Cardiac muscle cell (in vitro differentiated cells and primary cell): Measurements from ENCODE around the gene MICAL2. TPM values are rescaled to one million over a fixed set of nuclear protein-coding genes. Genes with fewer than 3 reads are reported as not detected.
A peak's percentile ranks its signal among the peaks of the same experiment; 100 is the strongest.

Source experiments
- DNase-seq, 2 donors: peaks; one replicate each; pipeline versions ENCODE4 v3.0.0 to v3.0.0-alpha.2; 2010 to 2017; ENCODE audit warnings: low read depth in 1 of 2, low spot score in 1 of 2
- H3K27ac ChIP-seq: fragments of 200-600 bp; sonication (generic); 2 replicates; pipeline ENCODE4 v1.5.1; 2016
- H3K27me3 ChIP-seq: fragments of 200-600 bp; sonication (generic); 2 replicates; pipeline ENCODE4 v1.6.0; 2016; ENCODE audit warnings: control low read depth
- H3K36me3 ChIP-seq: fragments of 200-600 bp; sonication (generic); 2 replicates; pipeline ENCODE4 v1.5.1; 2016; ENCODE audit warnings: control low read depth
- H3K4me1 ChIP-seq: fragments of 200-600 bp; sonication (generic); 2 replicates; pipeline ENCODE4 v1.8.1; 2017; ENCODE audit warnings: low read depth, mild to moderate bottlenecking, mixed run types
- H3K4me3 ChIP-seq: fragments of 200-600 bp; sonication (generic); 2 replicates; pipeline ENCODE4 v1.5.1; 2016; ENCODE audit warnings: mild to moderate bottlenecking
- H3K9me3 ChIP-seq: fragments of 200-600 bp; sonication (generic); 2 replicates; pipeline ENCODE4 v1.5.1; 2017; ENCODE audit warnings: low read depth, mild to moderate bottlenecking, control low read depth
- polyA plus RNA-seq: library from polyadenylated mRNA; unstranded; fragments of >200 nt; fragmentation: Nextera tagmentation; extraction: Ambion mirVana; gene quantifications from 2 replicates; pipeline ENCODE4 v1.2.1, GENCODE V29; 2016
- total RNA-seq: library from RNA; depleted of rRNA; stranded (reverse); fragments of >200 nt; gene quantifications from 2 replicates; pipeline ENCODE4 v1.2.3, GENCODE V29; 2016
- TF ChIP-seq, protein P1 (sequence below): IDR thresholded peaks from 2 replicates; pipeline ENCODE4 v1.5.1; 2012; ENCODE audit warnings: low read depth, mild to moderate bottlenecking, low read length

The MICAL2 gene
- total and polyA plus RNA-seq, 2 experiments from 2014 or later = 153 to 178 TPM

DNA sequence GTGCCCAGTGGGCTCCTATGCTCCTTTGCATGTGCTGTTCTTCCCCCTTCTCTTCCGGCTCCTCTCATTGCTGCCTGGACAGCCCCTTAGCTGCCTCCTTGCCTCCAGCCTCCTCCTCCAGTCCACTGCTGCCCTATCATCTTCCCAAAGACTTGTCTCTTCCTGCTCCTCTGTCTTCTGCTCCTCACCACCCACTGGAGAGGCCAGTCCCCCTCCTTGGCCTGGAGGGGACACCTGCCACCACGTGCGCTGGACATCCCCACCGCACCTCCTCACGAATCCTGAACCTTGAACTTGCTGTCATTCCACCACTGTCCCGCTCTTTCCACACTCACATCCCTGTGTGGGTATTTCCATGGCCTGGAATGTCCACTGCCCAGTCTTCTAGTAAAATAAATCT, 49.8 kb downstream of the MICAL2 start:
- H3K4me3 ChIP-seq = no peak overlapping the region
- DNase-seq = no peak
- H3K27ac ChIP-seq = peak overlapping the region; percentile 99
- H3K36me3 ChIP-seq = peaks cover 7% of the 10 kb centered on the region
- H3K27me3 ChIP-seq = no peaks in the 10 kb centered on the region
- H3K9me3 ChIP-seq = no peaks in the 10 kb centered on the region
- TF ChIP-seq, protein P1, sequence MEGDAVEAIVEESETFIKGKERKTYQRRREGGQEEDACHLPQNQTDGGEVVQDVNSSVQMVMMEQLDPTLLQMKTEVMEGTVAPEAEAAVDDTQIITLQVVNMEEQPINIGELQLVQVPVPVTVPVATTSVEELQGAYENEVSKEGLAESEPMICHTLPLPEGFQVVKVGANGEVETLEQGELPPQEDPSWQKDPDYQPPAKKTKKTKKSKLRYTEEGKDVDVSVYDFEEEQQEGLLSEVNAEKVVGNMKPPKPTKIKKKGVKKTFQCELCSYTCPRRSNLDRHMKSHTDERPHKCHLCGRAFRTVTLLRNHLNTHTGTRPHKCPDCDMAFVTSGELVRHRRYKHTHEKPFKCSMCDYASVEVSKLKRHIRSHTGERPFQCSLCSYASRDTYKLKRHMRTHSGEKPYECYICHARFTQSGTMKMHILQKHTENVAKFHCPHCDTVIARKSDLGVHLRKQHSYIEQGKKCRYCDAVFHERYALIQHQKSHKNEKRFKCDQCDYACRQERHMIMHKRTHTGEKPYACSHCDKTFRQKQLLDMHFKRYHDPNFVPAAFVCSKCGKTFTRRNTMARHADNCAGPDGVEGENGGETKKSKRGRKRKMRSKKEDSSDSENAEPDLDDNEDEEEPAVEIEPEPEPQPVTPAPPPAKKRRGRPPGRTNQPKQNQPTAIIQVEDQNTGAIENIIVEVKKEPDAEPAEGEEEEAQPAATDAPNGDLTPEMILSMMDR = no peak
- peaks cover 83% of the 10 kb centered on the region for H3K4me1 ChIP-seq

DNA sequence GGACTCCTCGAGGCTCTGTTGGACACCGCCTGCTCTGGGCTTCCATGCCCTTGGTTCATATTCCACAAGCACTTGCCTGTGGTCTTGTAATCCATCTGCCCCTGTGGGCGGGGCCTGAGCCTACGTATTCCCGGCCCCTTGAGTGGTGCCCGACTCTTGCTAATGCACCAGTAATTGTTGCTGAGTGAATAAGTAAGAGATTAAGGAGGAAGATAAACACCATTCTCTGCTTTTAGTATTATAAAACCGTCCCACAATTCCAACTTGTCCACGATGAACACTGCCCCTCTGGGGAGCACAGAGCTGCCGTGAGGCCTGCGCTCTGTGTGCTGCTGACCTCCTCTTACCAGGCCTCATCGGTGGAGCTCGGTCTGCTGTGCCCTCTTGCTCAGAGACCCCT, 50.3 kb downstream of the MICAL2 start:
- DNase-seq = peak in 1 of 2 donors; percentile 50
- H3K36me3 ChIP-seq = peaks cover 7% of the 10 kb centered on the region
- H3K4me1 ChIP-seq = peaks cover 84% of the 10 kb centered on the region

DNA sequence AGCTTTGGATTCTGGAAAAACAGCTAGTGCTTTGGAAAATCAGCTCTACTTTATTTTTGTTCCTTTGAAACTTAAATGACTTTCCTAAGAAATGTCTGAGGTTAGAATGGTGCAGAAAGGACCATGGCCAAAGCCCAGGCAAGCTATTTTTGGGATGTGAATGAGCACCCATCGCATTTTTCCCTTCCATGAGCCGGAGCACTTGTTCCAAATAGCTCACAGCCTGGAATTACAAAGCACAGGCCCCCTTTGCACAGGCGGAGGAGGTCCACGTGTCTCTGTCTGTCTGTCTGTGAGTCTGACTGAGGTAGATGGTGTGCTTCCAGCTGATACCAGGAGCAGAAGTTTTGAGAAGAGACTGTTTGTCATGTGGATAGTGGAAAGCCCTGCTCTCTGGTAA, 50.7 kb downstream of the MICAL2 start:
- no peaks in the 10 kb centered on the region for H3K27me3 ChIP-seq
- no peak overlapping the region for H3K4me3 ChIP-seq
- H3K27ac ChIP-seq = peak overlapping the region; percentile 99
- no peaks in the 10 kb centered on the region for H3K9me3 ChIP-seq
- no peak for DNase-seq
- H3K36me3 ChIP-seq = peaks cover 7% of the 10 kb centered on the region
- peaks cover 88% of the 10 kb centered on the region for H3K4me1 ChIP-seq
- TF ChIP-seq, protein P1 = no peak

More for the DNA sequence above, 50.3 kb downstream of the MICAL2 start:
- Histone ChIP-seq H3K9me3 (no peaks in the 10 kb centered on the region), H3K27me3 (no peaks in the 10 kb centered on the region), H3K27ac (peak overlapping the region; percentile 99), H3K4me3 (no peak overlapping the region)
- TF ChIP-seq, protein P1 = no peak

DNA sequence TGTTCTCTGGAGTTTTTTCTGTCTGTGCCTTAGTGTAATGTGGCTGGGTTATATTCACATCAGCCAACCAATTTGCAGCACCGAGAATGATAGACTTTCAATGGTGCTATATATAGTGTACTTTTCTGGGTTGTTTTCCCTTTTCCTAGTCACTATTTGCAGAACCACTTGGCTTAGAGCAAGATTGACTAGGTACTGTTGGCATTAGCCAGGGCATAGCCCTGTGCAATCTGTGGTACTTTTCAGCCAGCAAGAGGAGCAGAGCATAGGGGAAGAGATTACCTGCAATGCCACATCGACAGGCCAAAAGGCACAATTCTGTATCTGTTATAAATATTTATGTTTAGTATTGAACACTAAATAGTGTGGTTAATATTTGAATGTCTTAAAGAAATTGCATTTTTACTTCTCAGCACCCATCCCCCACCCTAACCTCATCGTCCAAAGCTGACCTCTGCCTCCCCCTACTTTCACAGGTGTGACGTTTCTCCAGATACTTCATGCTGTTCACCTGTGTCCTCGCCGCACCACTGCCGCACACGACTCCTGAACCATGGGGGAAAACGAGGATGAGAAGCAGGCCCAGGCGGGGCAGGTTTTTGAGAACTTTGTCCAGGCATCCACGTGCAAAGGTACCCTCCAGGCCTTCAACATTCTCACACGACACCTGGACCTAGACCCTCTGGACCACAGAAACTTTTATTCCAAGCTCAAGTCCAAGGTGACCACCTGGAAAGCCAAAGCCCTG, 51.4 kb downstream of the MICAL2 start:
- H3K27me3 ChIP-seq = no peaks in the 10 kb centered on the region
- no peak for DNase-seq
- no peak overlapping the region for H3K4me3 ChIP-seq
- H3K4me1 ChIP-seq = peaks cover 84% of the 10 kb centered on the region
- peak overlapping the region; percentile 99 for H3K27ac ChIP-seq
- TF ChIP-seq, protein P1 = no peak
- H3K36me3 ChIP-seq = peaks cover 7% of the 10 kb centered on the region
- no peaks in the 10 kb centered on the region for H3K9me3 ChIP-seq

DNA sequence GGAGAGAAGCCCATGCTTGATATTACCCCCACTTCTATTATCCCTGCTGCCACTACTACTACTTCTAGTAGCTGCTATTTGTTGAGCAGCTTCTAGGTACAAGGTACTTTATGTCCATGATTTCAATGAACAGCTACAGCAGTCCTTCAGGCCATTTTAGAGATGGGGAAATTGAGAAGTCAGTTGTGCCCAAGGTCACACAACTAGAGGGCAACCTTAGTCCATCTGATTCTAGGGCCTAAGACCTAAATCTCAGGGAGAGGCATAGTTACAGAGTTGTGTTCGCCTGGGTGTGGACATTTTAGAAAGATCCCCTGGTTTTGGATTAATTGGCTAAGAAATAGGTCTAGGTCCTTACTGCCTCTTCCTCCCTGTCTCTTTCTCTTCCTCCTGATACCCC, 52.3 kb downstream of the MICAL2 start:
- Histone ChIP-seq H3K4me3 (no peak overlapping the region), H3K4me1 (peaks cover 80% of the 10 kb centered on the region), H3K36me3 (peaks cover 7% of the 10 kb centered on the region), H3K9me3 (no peaks in the 10 kb centered on the region), H3K27ac (peak overlapping the region; percentile 99), H3K27me3 (no peaks in the 10 kb centered on the region)
- TF ChIP-seq, protein P1 = no peak
- no peak for DNase-seq
